ENCODE measurements around the gene BOLA3.

BOLA3 gene

DNA sequence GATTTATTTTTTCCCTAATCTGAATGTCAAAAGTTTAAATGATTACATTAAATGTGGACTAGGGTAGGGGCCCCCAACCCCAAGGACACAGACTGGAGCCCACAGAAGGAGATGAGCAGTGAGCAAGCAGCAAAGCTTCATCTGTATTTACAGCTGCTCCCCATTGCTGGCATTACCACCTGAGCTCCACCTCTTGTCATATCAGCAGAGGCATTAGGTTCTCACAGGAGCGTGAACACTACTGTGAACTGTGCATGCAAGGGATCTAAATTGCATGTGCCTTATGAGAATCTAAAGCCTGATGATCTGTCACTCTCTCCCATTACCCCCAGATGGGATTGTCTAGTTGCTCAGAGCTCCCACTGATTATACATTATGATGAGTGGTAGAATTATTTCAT, 27.2 kb upstream of the BOLA3 start:
- no peak for DNase-seq (ENCODE audit: low spot score)
- in situ Hi-C loops (cut with MboI; ENCODE audit: low pct_unique_long_range_greater_than_20kb, low sequenced_read_pairs, unreplicated experiment), result no loop called here
- TF ChIP-seq, protein P1, sequence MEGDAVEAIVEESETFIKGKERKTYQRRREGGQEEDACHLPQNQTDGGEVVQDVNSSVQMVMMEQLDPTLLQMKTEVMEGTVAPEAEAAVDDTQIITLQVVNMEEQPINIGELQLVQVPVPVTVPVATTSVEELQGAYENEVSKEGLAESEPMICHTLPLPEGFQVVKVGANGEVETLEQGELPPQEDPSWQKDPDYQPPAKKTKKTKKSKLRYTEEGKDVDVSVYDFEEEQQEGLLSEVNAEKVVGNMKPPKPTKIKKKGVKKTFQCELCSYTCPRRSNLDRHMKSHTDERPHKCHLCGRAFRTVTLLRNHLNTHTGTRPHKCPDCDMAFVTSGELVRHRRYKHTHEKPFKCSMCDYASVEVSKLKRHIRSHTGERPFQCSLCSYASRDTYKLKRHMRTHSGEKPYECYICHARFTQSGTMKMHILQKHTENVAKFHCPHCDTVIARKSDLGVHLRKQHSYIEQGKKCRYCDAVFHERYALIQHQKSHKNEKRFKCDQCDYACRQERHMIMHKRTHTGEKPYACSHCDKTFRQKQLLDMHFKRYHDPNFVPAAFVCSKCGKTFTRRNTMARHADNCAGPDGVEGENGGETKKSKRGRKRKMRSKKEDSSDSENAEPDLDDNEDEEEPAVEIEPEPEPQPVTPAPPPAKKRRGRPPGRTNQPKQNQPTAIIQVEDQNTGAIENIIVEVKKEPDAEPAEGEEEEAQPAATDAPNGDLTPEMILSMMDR (IDR thresholded peaks at IDR 0.05; ENCODE audit: extremely low read depth, insufficient read depth, missing control alignments), result no peak

DNA sequence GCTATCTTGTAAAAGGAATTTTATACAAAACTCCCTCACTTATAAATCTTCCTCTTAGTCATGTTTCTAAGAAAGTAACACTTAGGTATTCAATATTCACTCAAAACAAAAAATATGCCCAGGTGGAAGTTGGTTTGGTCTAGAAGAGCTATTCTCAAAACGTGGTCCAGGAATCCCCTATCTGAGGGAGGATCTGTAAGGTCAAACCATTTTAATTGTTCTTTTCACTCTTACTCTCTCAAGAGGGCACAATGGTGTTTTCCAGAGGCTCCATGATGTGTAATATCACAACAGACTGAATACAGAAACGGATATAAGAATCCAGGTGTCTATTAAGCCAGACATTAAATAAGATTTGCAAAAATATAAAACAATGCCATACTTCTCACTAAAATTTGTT, 21.0 kb upstream of the BOLA3 start:
- TF ChIP-seq, protein P1 (IDR thresholded peaks at IDR 0.05; ENCODE audit: extremely low read depth, insufficient read depth, missing control alignments), result no peak
- DNase-seq (ENCODE audit: low spot score), result peak; percentile 48
- in situ Hi-C loops (cut with MboI; ENCODE audit: low pct_unique_long_range_greater_than_20kb, low sequenced_read_pairs, unreplicated experiment), result no loop called here

DNA sequence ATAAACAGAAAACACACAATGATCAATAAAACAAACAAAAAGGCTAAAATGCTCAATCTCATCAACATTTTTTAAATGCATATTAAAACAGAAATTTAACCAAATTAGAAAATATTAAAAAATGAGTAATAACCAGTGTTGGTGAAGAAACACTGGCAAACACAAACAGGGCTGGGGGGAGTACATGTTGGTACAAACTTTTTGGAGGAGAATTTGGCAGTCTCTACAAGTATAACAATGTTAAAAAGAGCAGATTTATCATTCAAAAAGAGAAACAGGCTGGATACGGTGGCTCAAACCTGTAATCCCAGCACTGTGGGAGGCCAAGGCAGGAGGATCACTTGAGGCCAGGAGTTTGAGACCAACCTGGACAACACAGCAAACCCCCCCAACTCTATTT, 17.0 kb upstream of the BOLA3 start:
- in situ Hi-C loops (cut with MboI; ENCODE audit: low pct_unique_long_range_greater_than_20kb, low sequenced_read_pairs, unreplicated experiment), result no loop called here
- TF ChIP-seq, protein P1 (IDR thresholded peaks at IDR 0.05; ENCODE audit: extremely low read depth, insufficient read depth, missing control alignments), result no peak
- DNase-seq (ENCODE audit: low spot score), result no peak

DNA sequence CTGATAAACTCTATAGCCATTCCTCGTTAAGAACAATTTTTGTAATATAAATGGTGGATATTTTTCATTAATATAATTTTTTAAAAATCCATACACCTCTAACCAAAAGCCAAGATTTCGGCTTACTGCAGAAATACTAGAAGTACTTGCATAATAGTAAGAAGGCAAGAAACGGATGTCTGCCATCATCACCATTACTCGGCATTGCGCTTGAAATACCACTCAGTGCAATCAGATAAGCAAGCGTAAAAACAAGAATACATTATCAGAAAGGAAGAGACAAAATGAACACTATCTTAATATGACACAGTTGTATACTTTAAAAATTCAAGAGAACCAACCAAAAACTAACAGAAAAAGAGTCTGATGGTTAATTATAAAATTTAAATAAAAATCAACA, 15.2 kb upstream of the BOLA3 start:
- DNase-seq (ENCODE audit: low spot score), result no peak
- TF ChIP-seq, protein P1 (IDR thresholded peaks at IDR 0.05; ENCODE audit: extremely low read depth, insufficient read depth, missing control alignments), result no peak
- in situ Hi-C loops (cut with MboI; ENCODE audit: low pct_unique_long_range_greater_than_20kb, low sequenced_read_pairs, unreplicated experiment), result no loop called here

DNA sequence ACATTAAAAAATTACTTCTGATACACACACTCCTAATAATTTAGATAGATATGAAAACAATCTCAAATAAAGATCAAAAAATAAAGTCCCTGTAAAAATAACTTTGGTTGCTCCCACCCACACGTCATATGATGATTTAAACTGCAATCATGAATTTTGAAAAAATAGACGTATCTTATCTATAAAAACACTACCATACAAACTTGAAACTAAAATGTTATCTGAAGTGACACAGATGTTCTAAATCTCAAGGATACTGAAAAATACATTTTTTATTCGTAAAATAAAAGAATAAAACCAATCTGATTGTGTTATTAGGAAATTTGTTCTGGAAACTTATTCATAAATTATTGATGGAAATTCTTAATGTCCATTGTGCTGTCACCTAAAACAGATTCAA, 8.1 kb upstream of the BOLA3 start:
- TF ChIP-seq, protein P1 (IDR thresholded peaks at IDR 0.05; ENCODE audit: extremely low read depth, insufficient read depth, missing control alignments), result no peak
- no peak for DNase-seq (ENCODE audit: low spot score)
- in situ Hi-C loops (cut with MboI; ENCODE audit: low pct_unique_long_range_greater_than_20kb, low sequenced_read_pairs, unreplicated experiment), result no loop called here

DNA sequence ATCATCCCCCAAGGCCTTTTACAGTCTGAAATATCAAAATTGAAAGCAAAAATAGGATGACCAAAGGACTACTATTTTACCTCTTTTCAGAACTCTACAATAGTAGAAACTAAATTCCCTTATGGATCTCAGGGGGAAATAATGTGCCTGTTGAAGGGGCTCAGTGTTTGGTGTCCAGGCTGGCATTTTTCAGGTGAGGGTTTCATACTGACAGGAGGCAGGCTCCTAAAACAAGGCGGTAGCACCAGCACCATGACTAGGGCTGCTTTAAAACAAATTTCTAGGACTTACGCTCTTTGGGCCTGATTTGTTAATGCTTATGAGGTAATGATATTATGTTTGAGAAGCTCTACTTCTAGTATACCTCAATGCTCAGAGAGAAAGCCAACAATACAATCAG, 5.2 kb upstream of the BOLA3 start:
- TF ChIP-seq, protein P1 (IDR thresholded peaks at IDR 0.05; ENCODE audit: extremely low read depth, insufficient read depth, missing control alignments), result no peak
- in situ Hi-C loops (cut with MboI; ENCODE audit: low pct_unique_long_range_greater_than_20kb, low sequenced_read_pairs, unreplicated experiment), result no loop called here
- no peak for DNase-seq (ENCODE audit: low spot score)

All from GM13977 (cell line).